H9 (cell line): ENCODE results near the gene PTPRF. TPM values are rescaled to one million over a fixed set of nuclear protein-coding genes. Genes with fewer than 3 reads are reported as not detected.

Experiments used
- DNase-seq: peaks from one replicate; pipeline ENCODE4 v3.0.0-alpha.2; 2017
- H2AFZ ChIP-seq: one replicate; pipeline ENCODE4 v1.6.1; 2013; ENCODE audit warnings: mild to moderate bottlenecking, low read length, control low read depth, moderate library complexity
- H2AK5ac ChIP-seq: 2 replicates; pipeline ENCODE4 v1.6.1; 2013; ENCODE audit warnings: low read length, control low read depth, mixed read lengths; ENCODE audit not compliant: insufficient read length
- H2BK120ac ChIP-seq: one replicate; pipeline ENCODE4 v1.6.1; 2013; ENCODE audit warnings: low read depth, mild to moderate bottlenecking, low read length, control low read depth, inconsistent platforms; ENCODE audit not compliant: poor library complexity, severe bottlenecking
- H2BK12ac ChIP-seq: 2 replicates; pipeline ENCODE4 v1.6.1; 2013; ENCODE audit warnings: low read length, control low read depth, mixed read lengths, low read depth; ENCODE audit not compliant: insufficient read length
- H2BK15ac ChIP-seq: 2 replicates; pipeline ENCODE4 v1.6.1; 2013; ENCODE audit warnings: low read depth, low read length, control low read depth
- H2BK20ac ChIP-seq: one replicate; pipeline ENCODE4 v1.6.1; 2013; ENCODE audit warnings: low read depth, mild to moderate bottlenecking, low read length, control low read depth, inconsistent platforms; ENCODE audit not compliant: poor library complexity, severe bottlenecking
- H2BK5ac ChIP-seq: 2 replicates; pipeline ENCODE4 v1.6.1; 2013; ENCODE audit warnings: low read length, control low read depth, mixed read lengths; ENCODE audit not compliant: insufficient read length
- H3K14ac ChIP-seq: 2 replicates; pipeline ENCODE4 v1.6.1; 2013; ENCODE audit warnings: low read length, control low read depth; ENCODE audit not compliant: insufficient read depth
- H3K18ac ChIP-seq: 2 replicates; pipeline ENCODE4 v1.6.1; 2013; ENCODE audit warnings: low read depth, mild to moderate bottlenecking, mixed read lengths, low read length, control low read depth; ENCODE audit not compliant: insufficient read length
- H3K23ac ChIP-seq: 2 replicates; pipeline ENCODE4 v1.6.1; 2013; ENCODE audit warnings: low read length, control low read depth, mixed read lengths, low read depth; ENCODE audit not compliant: insufficient read length
- H3K23me2 ChIP-seq: 2 replicates; pipeline ENCODE4 v1.6.1; 2013; ENCODE audit warnings: low read depth, mild to moderate bottlenecking, mixed read lengths, low read length, control low read depth; ENCODE audit not compliant: insufficient read length, poor library complexity, severe bottlenecking
- H3K27ac ChIP-seq: 2 replicates; pipeline ENCODE4 v1.5.1; 2013; ENCODE audit warnings: low read length, control low read depth, mixed read lengths, low read depth; ENCODE audit not compliant: insufficient read length
- H3K27me3 ChIP-seq: 2 replicates; pipeline ENCODE4 v1.6.1; 2013; ENCODE audit warnings: low read length, control low read depth, inconsistent platforms; ENCODE audit not compliant: insufficient read depth
- H3K4ac ChIP-seq: 2 replicates; pipeline ENCODE4 v1.6.1; 2013; ENCODE audit warnings: low read depth, mild to moderate bottlenecking, control low read depth, inconsistent platforms, low read length, moderate library complexity
- H3K4me1 ChIP-seq: 2 replicates; pipeline ENCODE4 v1.6.1; 2013; ENCODE audit warnings: low read length, control low read depth, inconsistent platforms; ENCODE audit not compliant: insufficient read depth
- H3K4me2 ChIP-seq: 2 replicates; pipeline ENCODE4 v1.6.1; 2013; ENCODE audit warnings: low read length, control low read depth, mixed read lengths; ENCODE audit not compliant: insufficient read length, insufficient read depth
- H3K56ac ChIP-seq: 2 replicates; pipeline ENCODE4 v1.6.1; 2013; ENCODE audit warnings: low read depth, mild to moderate bottlenecking, mixed read lengths, low read length, control low read depth; ENCODE audit not compliant: insufficient read length
- H3K79me1 ChIP-seq: 2 replicates; pipeline ENCODE4 v1.6.1; 2013; ENCODE audit warnings: low read depth, mild to moderate bottlenecking, moderate library complexity, low read length, control low read depth, inconsistent platforms; ENCODE audit not compliant: insufficient read depth, poor library complexity, severe bottlenecking
- H3K79me2 ChIP-seq: 2 replicates; pipeline ENCODE4 v1.6.1; 2013; ENCODE audit warnings: low read length, control low read depth, inconsistent platforms; ENCODE audit not compliant: insufficient read depth
- H3K9ac ChIP-seq: 2 replicates; pipeline ENCODE4 v1.6.1; 2013; ENCODE audit warnings: low read length, control low read depth, mixed read lengths; ENCODE audit not compliant: insufficient read length; ENCODE audit errors: extremely low read depth
- H3K9me3 ChIP-seq: one replicate; pipeline ENCODE4 v1.6.1; 2013; ENCODE audit warnings: low read depth, low read length, inconsistent platforms; ENCODE audit not compliant: control insufficient read depth
- H3T11ph ChIP-seq: one replicate; pipeline ENCODE4 v1.6.1; 2013; ENCODE audit warnings: mild to moderate bottlenecking, low read length, control low read depth, inconsistent platforms
- H4K20me1 ChIP-seq: one replicate; pipeline ENCODE4 v1.6.1; 2013; ENCODE audit not compliant: control insufficient read depth, insufficient read length, insufficient read depth
- H4K5ac ChIP-seq: 2 replicates; pipeline ENCODE4 v1.6.1; 2013; ENCODE audit warnings: low read depth, mild to moderate bottlenecking, mixed read lengths, low read length, control low read depth; ENCODE audit not compliant: insufficient read length
- H4K8ac ChIP-seq: replicated peaks from 2 replicates; pipeline ENCODE4 v1.6.1; 2013; ENCODE audit warnings: low read length, control low read depth, mixed read lengths, low read depth; ENCODE audit not compliant: insufficient read length
- H4K91ac ChIP-seq: 2 replicates; pipeline ENCODE4 v1.6.1; 2013; ENCODE audit warnings: low read depth, mild to moderate bottlenecking, moderate library complexity, mixed read lengths, low read length, control low read depth; ENCODE audit not compliant: insufficient read length
- H3K27ac Mint-ChIP-seq, 3 experiments: 2 replicates in 2 of 3; 3 replicates in 1 of 3; pipeline ENCODE4 v1.8.0; 2020 to 2021; ENCODE audit warnings: mixed read lengths in 3 of 3, mild to moderate bottlenecking in 1 of 3, moderate library complexity in 1 of 3
- H3K27me3 Mint-ChIP-seq: 2 replicates; pipeline ENCODE4 v1.8.0; 2021; ENCODE audit warnings: low read depth, mild to moderate bottlenecking, moderate library complexity, mixed read lengths
- H3K36me3 Mint-ChIP-seq, 3 experiments: 2 replicates in 2 of 3; 3 replicates in 1 of 3; pipeline ENCODE4 v1.8.0; 2020 to 2021; ENCODE audit warnings: low read depth in 3 of 3, mixed read lengths in 3 of 3; ENCODE audit not compliant: insufficient read depth in 1 of 3
- H3K4me1 Mint-ChIP-seq, 2 experiments: 2 replicates each; pipeline ENCODE4 v1.8.0; 2020; ENCODE audit warnings: mixed read lengths in 2 of 2
- H3K4me3 Mint-ChIP-seq, 2 experiments: 2 replicates in 1 of 2; 3 replicates in 1 of 2; pipeline ENCODE4 v1.8.0; 2020 to 2021; ENCODE audit warnings: mild to moderate bottlenecking in 2 of 2, mixed read lengths in 2 of 2, moderate library complexity in 1 of 2
- H3K9me3 Mint-ChIP-seq, 2 experiments: 2 replicates in 1 of 2; 3 replicates in 1 of 2; pipeline ENCODE4 v1.8.0; 2020; ENCODE audit warnings: mild to moderate bottlenecking in 2 of 2, mixed read lengths in 2 of 2, moderate library complexity in 1 of 2
- WGBS: extraction: QIAGEN DNeasy Blood & Tissue Kit; methylation state at CpG from one replicate; pipeline ENCODE4 v1.1.7; 2013; ENCODE audit warnings: missing lambda C conversion rate, low lambda C conversion rate, mixed read lengths; ENCODE audit not compliant: insufficient read length; ENCODE audit errors: extremely low coverage; 5-methylcytosine and 5-hydroxymethylcytosine counted together
- total RNA-seq: library from RNA; stranded (reverse); gene quantifications from 2 replicates; pipeline ENCODE4 v1.2.1, GENCODE V29; 2021
- TF ChIP-seq, protein P1 (sequence below): fragments of 200-600 bp; sonication (generic); conservative IDR thresholded peaks from 3 replicates; pipeline ENCODE4 v1.8.0; 2021; ENCODE audit warnings: antibody characterized with exemption, mild to moderate bottlenecking

Gene PTPRF
- total RNA-seq, 1 experiment from 2014 or later, result 193 TPM

DNA sequence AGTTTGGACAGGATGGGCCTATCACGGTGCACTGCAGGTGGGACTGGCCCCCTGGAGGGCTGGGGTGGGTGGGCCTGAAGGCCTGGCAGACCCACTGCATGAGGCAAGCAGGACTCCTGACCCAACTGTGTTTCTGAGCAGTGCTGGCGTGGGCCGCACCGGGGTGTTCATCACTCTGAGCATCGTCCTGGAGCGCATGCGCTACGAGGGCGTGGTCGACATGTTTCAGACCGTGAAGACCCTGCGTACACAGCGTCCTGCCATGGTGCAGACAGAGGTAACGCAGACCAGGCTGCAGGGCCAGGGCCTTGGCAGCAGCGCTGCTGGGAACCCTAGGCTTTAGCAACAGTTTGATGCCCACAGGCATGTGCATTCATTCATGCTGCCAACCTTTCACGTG is 90.3 kb downstream of the PTPRF start:
- Histone ChIP-seq H4K91ac (no peak overlapping the region), H4K20me1 (no peaks in the 10 kb centered on the region), H4K5ac (no peak overlapping the region), H3K79me1 (no peaks in the 10 kb centered on the region), H3K27me3 (no peaks in the 10 kb centered on the region), H3K27ac (no peak overlapping the region), H2BK15ac (no peak overlapping the region), H4K8ac (no peak overlapping the region), H3K56ac (no peak overlapping the region), H3K14ac (no peak overlapping the region), H3K23ac (no peak overlapping the region), H3K23me2 (no peaks in the 10 kb centered on the region), H3K9me3 (no peaks in the 10 kb centered on the region), H3K4me2 (no peak overlapping the region), H2AK5ac (no peak overlapping the region), H2BK5ac (no peak overlapping the region), H2BK12ac (no peak overlapping the region), H3K79me2 (no peaks in the 10 kb centered on the region), H2AFZ (no peak overlapping the region), H3K4ac (no peak overlapping the region), H2BK20ac (no peak overlapping the region), H3K4me1 (no peaks in the 10 kb centered on the region), H2BK120ac (no peak overlapping the region), H3K9ac (no peak overlapping the region), H3T11ph (no peak overlapping the region), H3K18ac (no peak overlapping the region)
- Mint-ChIP-seq H3K4me3 (no peak overlapping the region), H3K4me1 (peaks cover 0 to 3% of the 10 kb centered on the region in 2 experiments; a peak in 1 of 4 replicates), H3K36me3 (peaks cover 26 to 79% (median 75%) of the 10 kb centered on the region in 3 experiments), H3K27ac (no peak overlapping the region), H3K27me3 (no peaks in the 10 kb centered on the region; the same call in 1 of the 2 replicates), H3K9me3 (no peaks in the 10 kb centered on the region)
- DNase-seq, result no peak
- TF ChIP-seq, protein P1, sequence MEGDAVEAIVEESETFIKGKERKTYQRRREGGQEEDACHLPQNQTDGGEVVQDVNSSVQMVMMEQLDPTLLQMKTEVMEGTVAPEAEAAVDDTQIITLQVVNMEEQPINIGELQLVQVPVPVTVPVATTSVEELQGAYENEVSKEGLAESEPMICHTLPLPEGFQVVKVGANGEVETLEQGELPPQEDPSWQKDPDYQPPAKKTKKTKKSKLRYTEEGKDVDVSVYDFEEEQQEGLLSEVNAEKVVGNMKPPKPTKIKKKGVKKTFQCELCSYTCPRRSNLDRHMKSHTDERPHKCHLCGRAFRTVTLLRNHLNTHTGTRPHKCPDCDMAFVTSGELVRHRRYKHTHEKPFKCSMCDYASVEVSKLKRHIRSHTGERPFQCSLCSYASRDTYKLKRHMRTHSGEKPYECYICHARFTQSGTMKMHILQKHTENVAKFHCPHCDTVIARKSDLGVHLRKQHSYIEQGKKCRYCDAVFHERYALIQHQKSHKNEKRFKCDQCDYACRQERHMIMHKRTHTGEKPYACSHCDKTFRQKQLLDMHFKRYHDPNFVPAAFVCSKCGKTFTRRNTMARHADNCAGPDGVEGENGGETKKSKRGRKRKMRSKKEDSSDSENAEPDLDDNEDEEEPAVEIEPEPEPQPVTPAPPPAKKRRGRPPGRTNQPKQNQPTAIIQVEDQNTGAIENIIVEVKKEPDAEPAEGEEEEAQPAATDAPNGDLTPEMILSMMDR, result no peak
- no CpG with 5 or more reads among the region's 16 CpGs for WGBS
